CD14-positive monocyte (primary cell): ENCODE data around the gene MMP13. TPM values are rescaled to one million over a fixed set of nuclear protein-coding genes. Genes with fewer than 3 reads are reported as not detected.

ENCODE experiments used
- DNase-seq, 3 donors: peaks; one replicate each; pipeline ENCODE4 v3.0.0-alpha.2; 2011 to 2022
- H2AFZ ChIP-seq: 2 replicates; pipeline ENCODE4 v1.6.0; 2012; ENCODE audit warnings: mild to moderate bottlenecking, low read depth, low read length, inconsistent platforms; ENCODE audit not compliant: insufficient read depth, poor library complexity, severe bottlenecking
- H3K27ac ChIP-seq, 2 donors: 1 replicate in 1 of 2; 2 replicates in 1 of 2; pipeline ENCODE4 v1.5.1; 2012 to 2013; ENCODE audit warnings: low read length in 2 of 2, control low read depth in 1 of 2, inconsistent platforms in 1 of 2, low read depth in 1 of 2, mild to moderate bottlenecking in 1 of 2
- H3K27me3 ChIP-seq, 2 donors: one replicate each; pipeline versions ENCODE4 v1.6.0 to v1.6.1; 2011 to 2013; ENCODE audit warnings: low read length in 2 of 2; ENCODE audit not compliant: control insufficient read depth in 2 of 2, insufficient read depth in 2 of 2
- H3K36me3 ChIP-seq, 2 donors: replicated peaks in 1 of 2; 1 replicate in 1 of 2; 2 replicates in 1 of 2; pipeline versions ENCODE4 v1.5.1 to v1.6.1; 2012 to 2013; ENCODE audit warnings: low read length in 2 of 2, control low read depth in 1 of 2, inconsistent platforms in 1 of 2, mild to moderate bottlenecking in 1 of 2; ENCODE audit not compliant: insufficient read depth in 2 of 2, control insufficient read depth in 1 of 2
- H3K4me1 ChIP-seq, 2 donors: 1 replicate in 1 of 2; 2 replicates in 1 of 2; pipeline versions ENCODE4 v1.5.1 to v1.6.1; 2012 to 2013; ENCODE audit warnings: low read length in 2 of 2, control low read depth in 1 of 2, inconsistent platforms in 1 of 2, mild to moderate bottlenecking in 1 of 2, moderate library complexity in 1 of 2; ENCODE audit not compliant: insufficient read depth in 2 of 2, control insufficient read depth in 1 of 2
- H3K4me2 ChIP-seq: replicated peaks from 2 replicates; pipeline ENCODE3; 2012; ENCODE audit warnings: low read length, moderate library complexity, mild to moderate bottlenecking; ENCODE audit not compliant: poor library complexity, severe bottlenecking; ENCODE audit errors: extremely low read depth
- H3K4me3 ChIP-seq, 3 experiments: fragments of 200-600 bp in 1 of 3; sonication (generic) in 1 of 3; replicated peaks in 1 of 3; 1 replicate in 2 of 3; 2 replicates in 1 of 3; pipeline ENCODE4 v1.5.1; 2011 to 2013; ENCODE audit warnings: low read length in 3 of 3, mild to moderate bottlenecking in 3 of 3, control low read depth in 2 of 3, low read depth in 2 of 3, inconsistent platforms in 1 of 3, moderate library complexity in 1 of 3
- H3K79me2 ChIP-seq: 2 replicates; pipeline ENCODE4 v1.6.0; 2012; ENCODE audit warnings: mild to moderate bottlenecking, control low read depth, inconsistent platforms, low read length, moderate library complexity; ENCODE audit not compliant: insufficient read depth
- H3K9ac ChIP-seq: 2 replicates; pipeline ENCODE4 v1.6.0; 2017; ENCODE audit warnings: low read length, mild to moderate bottlenecking; ENCODE audit not compliant: insufficient read depth, poor library complexity, severe bottlenecking
- H3K9me3 ChIP-seq, 2 donors: replicated peaks in 1 of 2; 1 replicate in 1 of 2; 2 replicates in 1 of 2; pipeline versions ENCODE4 v1.5.1 to v1.6.1; 2012 to 2013; ENCODE audit warnings: low read length in 2 of 2, control low read depth in 1 of 2; ENCODE audit not compliant: control insufficient read depth in 1 of 2, insufficient read depth in 1 of 2
- H4K20me1 ChIP-seq: 2 replicates; pipeline ENCODE4 v1.6.0; 2012; ENCODE audit warnings: mild to moderate bottlenecking, low read length, control low read depth, moderate library complexity; ENCODE audit not compliant: insufficient read depth
- H3K27ac Mint-ChIP-seq, 7 donors: one replicate each; pipeline ENCODE4 v1.8.0; 2020; ENCODE audit warnings: mild to moderate bottlenecking in 7 of 7, mixed read lengths in 7 of 7, moderate library complexity in 6 of 7, inconsistent platforms in 2 of 7
- H3K27me3 Mint-ChIP-seq, 3 donors: one replicate each; pipeline ENCODE4 v1.8.0; 2021 to 2022; ENCODE audit warnings: low read depth in 3 of 3, mild to moderate bottlenecking in 3 of 3, mixed read lengths in 3 of 3, moderate library complexity in 3 of 3, inconsistent platforms in 1 of 3
- H3K36me3 Mint-ChIP-seq, 2 donors: one replicate each; pipeline ENCODE4 v1.8.0; 2020; ENCODE audit warnings: mixed read lengths in 2 of 2, inconsistent platforms in 1 of 2, mild to moderate bottlenecking in 1 of 2
- H3K4me1 Mint-ChIP-seq: one replicate; pipeline ENCODE4 v1.8.0; 2020; ENCODE audit warnings: mild to moderate bottlenecking, mixed read lengths
- H3K4me3 Mint-ChIP-seq, 2 donors: one replicate each; pipeline ENCODE4 v1.8.0; 2020; ENCODE audit warnings: mild to moderate bottlenecking in 2 of 2, mixed read lengths in 2 of 2, moderate library complexity in 1 of 2
- H3K9me3 Mint-ChIP-seq, 7 donors: one replicate each; pipeline ENCODE4 v1.8.0; 2020 to 2022; ENCODE audit warnings: mixed read lengths in 7 of 7, mild to moderate bottlenecking in 6 of 7, moderate library complexity in 6 of 7, inconsistent platforms in 2 of 7
- CTCF ChIP-seq: fragments of 200-600 bp; IDR thresholded peaks from one replicate; pipeline ENCODE4 v1.8.0; 2022; ENCODE audit warnings: antibody characterized with exemption, mild to moderate bottlenecking
- WGBS: methylation state at CpG from one replicate; pipeline ENCODE4 v1.1.5; 2013; ENCODE audit warnings: missing lambda C conversion rate; ENCODE audit not compliant: insufficient coverage; 5-methylcytosine and 5-hydroxymethylcytosine counted together
- intact Hi-C, 2 donors: fragments of 100-400 bp; cut with micrococcal nuclease; formaldehyde crosslinking; loops; one replicate each; pipeline versions ENCODE4 v1.15.0 to v1.15.1; 2023
- polyA plus RNA-seq, 3 donors: library from polyadenylated mRNA; depleted of rRNA in 1 of 3; unstranded in 2 of 3; stranded (reverse) in 1 of 3; fragments of 300-500 nt in 2 of 3; fragments of >200 nt in 1 of 3; fragmentation: Illumina TruSeq in 2 of 3; gene quantifications; 1 replicate in 2 of 3; 2 replicates in 1 of 3; pipeline ENCODE4 v1.2.3, GENCODE V29; 2012 to 2021

The MMP13 gene
- polyA plus RNA-seq, 3 donors = not detected

GRCh38 chr11:102930451-102930850 lies 25.1 kb downstream of the MMP13 start:
- Histone ChIP-seq H3K4me1 (no peaks in the 10 kb centered on the region), H3K27me3 (peaks cover 32 to 43% of the 10 kb centered on the region in 2 donors), H3K4me3 (no peak overlapping the region), H3K79me2 (no peaks in the 10 kb centered on the region), H3K9me3 (no peaks in the 10 kb centered on the region), H3K27ac (no peak overlapping the region), H2AFZ (no peak overlapping the region), H3K4me2 (no peak overlapping the region), H3K9ac (no peak overlapping the region), H4K20me1 (no peaks in the 10 kb centered on the region), H3K36me3 (no peaks in the 10 kb centered on the region)
- TF ChIP-seq CTCF = no peak
- no peak for DNase-seq
- intact Hi-C loops = no loop called here
- H3K27ac Mint-ChIP-seq = no peak overlapping the region
- H3K27me3 Mint-ChIP-seq = peaks cover 7 to 21% (median 11%) of the 10 kb centered on the region in 3 donors
- H3K36me3 Mint-ChIP-seq = no peaks in the 10 kb centered on the region
- H3K4me1 Mint-ChIP-seq = no peaks in the 10 kb centered on the region
- peaks cover 0 to 1% (median 0%) of the 10 kb centered on the region in 7 donors for H3K9me3 Mint-ChIP-seq
- no peak overlapping the region for H3K4me3 Mint-ChIP-seq

- no peak for DNase-seq
- intact Hi-C loops = no loop called here
- no peak overlapping the region for H3K4me3 ChIP-seq
- peaks cover 0 to 1% (median 0%) of the 10 kb centered on the region in 7 donors for H3K9me3 Mint-ChIP-seq
- H4K20me1 ChIP-seq = no peaks in the 10 kb centered on the region
- H3K9me3 ChIP-seq = no peaks in the 10 kb centered on the region
- H2AFZ ChIP-seq = no peak overlapping the region
- no peak for TF ChIP-seq CTCF
- H3K36me3 Mint-ChIP-seq = no peaks in the 10 kb centered on the region
- peaks cover 3% of the 10 kb centered on the region for H3K4me1 Mint-ChIP-seq
- no CpG with 5 or more reads among the region's 1 CpG for WGBS
- H3K4me3 Mint-ChIP-seq = no peak overlapping the region
- H3K4me2 ChIP-seq = no peak overlapping the region
- peaks cover 32 to 43% of the 10 kb centered on the region in 2 donors for H3K27me3 ChIP-seq
- peaks cover 7 to 22% (median 14%) of the 10 kb centered on the region in 3 donors for H3K27me3 Mint-ChIP-seq
- H3K36me3 ChIP-seq = no peaks in the 10 kb centered on the region
- H3K27ac ChIP-seq = no peak overlapping the region
- peaks cover 2 to 3% of the 10 kb centered on the region in 2 donors for H3K4me1 ChIP-seq
- no peak overlapping the region for H3K9ac ChIP-seq
- no peak overlapping the region for H3K27ac Mint-ChIP-seq
- no peaks in the 10 kb centered on the region for H3K79me2 ChIP-seq
Observed at GRCh38 chr11:102929972-102930371, 25.6 kb downstream of the MMP13 start.
